ACC112 (cell line): ENCODE measurements around the gene AAK1.

ENCODE experiments used
- H2AFZ ChIP-seq: fragments of 200-600 bp; sonication (generic); one replicate; pipeline ENCODE4 v1.6.0; 2017; ENCODE audit warnings: antibody characterized with exemption, low read length; ENCODE audit not compliant: unreplicated experiment
- H3K27ac ChIP-seq: fragments of 200-600 bp; sonication (generic); 2 replicates; pipeline ENCODE4 v1.5.1; 2014; ENCODE audit warnings: low read depth, mild to moderate bottlenecking, antibody characterized with exemption, low read length, moderate library complexity
- H3K27me3 ChIP-seq: fragments of 200-600 bp; sonication (generic); 2 replicates; pipeline ENCODE4 v1.6.1; 2014; ENCODE audit warnings: mild to moderate bottlenecking, antibody characterized with exemption, low read length, moderate library complexity, mixed read lengths; ENCODE audit not compliant: insufficient read depth
- H3K36me3 ChIP-seq: fragments of 200-600 bp; sonication (generic); 2 replicates; pipeline ENCODE4 v1.6.1; 2016; ENCODE audit warnings: mild to moderate bottlenecking, antibody characterized with exemption, low read length, moderate library complexity, mixed read lengths; ENCODE audit not compliant: insufficient read depth
- H3K4me1 ChIP-seq: fragments of 200-600 bp; sonication (generic); one replicate; pipeline ENCODE4 v1.6.1; 2016; ENCODE audit warnings: low read length, mixed read lengths; ENCODE audit not compliant: insufficient read depth, unreplicated experiment, control insufficient read depth
- H3K4me3 ChIP-seq: fragments of 200-600 bp; sonication (generic); 2 replicates; pipeline ENCODE4 v1.5.1; 2014; ENCODE audit warnings: mild to moderate bottlenecking, low read depth, low read length
- H3K79me2 ChIP-seq: fragments of 200-600 bp; sonication (generic); one replicate; pipeline ENCODE4 v1.6.0; 2016; ENCODE audit warnings: low read length; ENCODE audit not compliant: control insufficient read depth, unreplicated experiment, insufficient read depth

AAK1 gene

DNA sequence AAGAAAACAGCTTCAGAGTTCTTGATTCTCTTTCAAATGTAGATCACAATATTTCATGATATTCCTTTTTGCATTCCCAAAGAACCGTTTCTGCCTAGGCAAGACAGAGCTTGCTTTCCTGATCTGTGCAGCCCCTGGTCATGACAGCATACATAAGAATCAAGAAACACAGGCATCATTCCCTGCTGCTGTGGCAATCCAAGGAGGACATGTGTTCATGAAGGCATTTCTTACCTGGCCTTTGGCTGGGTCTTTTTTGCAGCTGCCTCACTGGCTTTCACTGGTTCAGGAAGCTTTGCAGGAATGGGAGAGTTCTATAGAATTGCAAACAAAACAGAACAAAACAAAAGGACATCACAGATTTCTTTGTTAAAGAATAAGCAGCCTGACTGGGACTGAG is 118.7 kb downstream of the AAK1 start:
- no peak overlapping the region for H3K4me3 ChIP-seq
- peaks cover 23% of the 10 kb centered on the region; the same call in 1 of the 2 replicates for H3K36me3 ChIP-seq
- no peak overlapping the region for H2AFZ ChIP-seq
- H3K4me1 ChIP-seq: no peaks in the 10 kb centered on the region
- no peaks in the 10 kb centered on the region for H3K79me2 ChIP-seq
- H3K27me3 ChIP-seq: no peaks in the 10 kb centered on the region
- no peak overlapping the region for H3K27ac ChIP-seq

- Histone ChIP-seq H3K4me1 (no peaks in the 10 kb centered on the region), H3K4me3 (no peak overlapping the region), H3K27me3 (no peaks in the 10 kb centered on the region), H3K79me2 (no peaks in the 10 kb centered on the region), H3K27ac (no peak overlapping the region), H2AFZ (no peak overlapping the region), H3K36me3 (peaks cover 36% of the 10 kb centered on the region; the same call in 1 of the 2 replicates)
Measured at GRCh38 chr2:69521747-69522146, 121.8 kb downstream of the AAK1 start.

GRCh38 chr2:69518841-69519240 is 124.7 kb downstream of the AAK1 start:
- Histone ChIP-seq H2AFZ (no peak overlapping the region), H3K79me2 (no peaks in the 10 kb centered on the region), H3K4me1 (peaks cover 8% of the 10 kb centered on the region), H3K27me3 (no peaks in the 10 kb centered on the region), H3K27ac (no peak overlapping the region), H3K4me3 (no peak overlapping the region), H3K36me3 (peaks cover 43% of the 10 kb centered on the region; the same call in 1 of the 2 replicates)

- no peak overlapping the region for H3K4me3 ChIP-seq
- no peak overlapping the region for H2AFZ ChIP-seq
- H3K27ac ChIP-seq: no peak overlapping the region
- H3K4me1 ChIP-seq: peaks cover 8% of the 10 kb centered on the region
- H3K27me3 ChIP-seq: no peaks in the 10 kb centered on the region
- no peaks in the 10 kb centered on the region for H3K79me2 ChIP-seq
- peaks cover 49% of the 10 kb centered on the region for H3K36me3 ChIP-seq
Measured at GRCh38 chr2:69517410-69517809, 126.1 kb downstream of the AAK1 start.

GRCh38 chr2:69514819-69515218 is 128.7 kb downstream of the AAK1 start:
- H2AFZ ChIP-seq: no peak overlapping the region
- H3K27me3 ChIP-seq: no peaks in the 10 kb centered on the region
- no peaks in the 10 kb centered on the region for H3K79me2 ChIP-seq
- H3K27ac ChIP-seq: no peak overlapping the region
- H3K36me3 ChIP-seq: peaks cover 48% of the 10 kb centered on the region
- H3K4me1 ChIP-seq: peaks cover 8% of the 10 kb centered on the region
- no peak overlapping the region for H3K4me3 ChIP-seq

GRCh38 chr2:69514406-69514805 is 129.1 kb downstream of the AAK1 start:
- no peak overlapping the region for H2AFZ ChIP-seq
- H3K79me2 ChIP-seq: no peaks in the 10 kb centered on the region
- H3K4me1 ChIP-seq: peaks cover 8% of the 10 kb centered on the region
- H3K4me3 ChIP-seq: no peak overlapping the region
- H3K27me3 ChIP-seq: no peaks in the 10 kb centered on the region
- H3K27ac ChIP-seq: no peak overlapping the region
- peaks cover 44% of the 10 kb centered on the region for H3K36me3 ChIP-seq

- H3K27me3 ChIP-seq: no peaks in the 10 kb centered on the region
- H3K36me3 ChIP-seq: peaks cover 40% of the 10 kb centered on the region
- H3K27ac ChIP-seq: no peak overlapping the region
- H3K4me3 ChIP-seq: no peak overlapping the region
- H3K4me1 ChIP-seq: peaks cover 8% of the 10 kb centered on the region
- H2AFZ ChIP-seq: no peak overlapping the region
- H3K79me2 ChIP-seq: no peaks in the 10 kb centered on the region
Measured at GRCh38 chr2:69512446-69512845, 131.1 kb downstream of the AAK1 start.

DNA sequence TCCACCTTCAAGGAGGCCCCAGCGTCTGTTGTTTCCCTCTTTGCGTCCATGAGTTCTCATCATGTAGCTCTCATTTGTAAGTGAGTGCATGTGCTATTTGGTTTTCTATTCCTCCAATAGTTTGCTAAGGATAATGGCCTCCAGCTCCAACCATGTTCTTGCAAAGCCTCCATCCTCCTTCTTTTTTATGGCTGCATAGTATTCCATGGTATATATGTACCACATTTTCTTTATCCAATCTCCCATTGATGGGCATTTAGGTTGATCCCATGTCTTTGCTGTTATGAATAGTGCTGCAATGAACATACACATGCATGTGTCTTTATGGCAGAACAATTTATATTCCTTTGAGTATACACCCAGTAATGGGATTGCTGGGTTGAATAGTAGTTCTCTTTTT is 133.3 kb downstream of the AAK1 start:
- H3K27ac ChIP-seq: no peak overlapping the region
- no peak overlapping the region for H3K4me3 ChIP-seq
- H3K36me3 ChIP-seq: peaks cover 40% of the 10 kb centered on the region
- H3K79me2 ChIP-seq: no peaks in the 10 kb centered on the region
- no peaks in the 10 kb centered on the region for H3K27me3 ChIP-seq
- peaks cover 8% of the 10 kb centered on the region for H3K4me1 ChIP-seq
- no peak overlapping the region for H2AFZ ChIP-seq

GRCh38 chr2:69509750-69510140 is 133.8 kb downstream of the AAK1 start:
- Histone ChIP-seq H3K27me3 (no peaks in the 10 kb centered on the region), H3K79me2 (no peaks in the 10 kb centered on the region), H3K27ac (no peak overlapping the region), H3K36me3 (peaks cover 40% of the 10 kb centered on the region), H2AFZ (no peak overlapping the region), H3K4me3 (no peak overlapping the region), H3K4me1 (peaks cover 6% of the 10 kb centered on the region)

DNA sequence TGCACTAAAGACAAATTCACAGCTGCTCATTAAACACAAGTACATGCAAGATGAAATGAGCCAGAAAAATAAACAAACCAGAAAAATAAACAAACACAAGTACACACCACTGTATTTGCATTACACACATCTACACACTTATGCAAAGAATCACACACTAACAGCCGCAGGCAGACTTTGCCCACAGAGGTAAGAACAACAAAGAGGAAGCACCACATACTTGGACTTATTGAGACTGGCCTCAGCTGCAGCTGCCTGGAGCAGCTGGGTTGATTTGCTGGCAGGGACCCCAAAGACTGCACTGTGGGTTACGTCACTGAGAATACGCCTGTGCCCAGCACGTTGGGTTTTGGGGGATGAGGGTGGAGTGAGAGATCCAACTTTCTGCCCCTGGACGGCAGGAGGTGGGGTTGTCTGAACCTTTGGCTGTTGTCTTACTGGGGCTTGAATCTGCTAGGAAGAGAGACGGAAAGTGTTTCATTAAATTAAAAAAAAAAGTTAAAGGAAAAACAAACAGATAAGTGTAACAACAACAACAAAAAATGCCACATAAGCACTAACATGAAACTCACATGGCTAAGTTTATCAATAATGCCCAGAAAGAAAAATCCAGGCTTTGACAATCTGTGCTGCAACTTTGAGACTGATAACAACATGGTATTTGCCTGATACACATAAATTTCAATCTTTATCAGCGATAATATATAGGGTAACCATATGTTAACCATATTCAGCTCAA is 134.4 kb downstream of the AAK1 start:
- Histone ChIP-seq H3K36me3 (peaks cover 40% of the 10 kb centered on the region), H3K79me2 (no peaks in the 10 kb centered on the region), H3K4me1 (peaks cover under 1% of the 10 kb centered on the region), H3K27ac (no peak overlapping the region), H2AFZ (no peak overlapping the region), H3K4me3 (no peak overlapping the region), H3K27me3 (no peaks in the 10 kb centered on the region)

GRCh38 chr2:69505710-69506109 is 137.8 kb downstream of the AAK1 start:
- Histone ChIP-seq H2AFZ (no peak overlapping the region), H3K4me3 (no peak overlapping the region), H3K4me1 (no peaks in the 10 kb centered on the region), H3K27me3 (no peaks in the 10 kb centered on the region), H3K27ac (no peak overlapping the region), H3K36me3 (peaks cover 22% of the 10 kb centered on the region), H3K79me2 (no peaks in the 10 kb centered on the region)
